ENCODE results near the gene ZNF552.
"Not testable (repeated sequence)": the region's sequence is repeated elsewhere in the genome, so short reads cannot be mapped to it uniquely, and the experiment has no call there.

- not testable (repeated sequence) for TF ChIP-seq POLR2A (IDR thresholded peaks at IDR 0.05; ENCODE audit: low read length); GATA1 (IDR thresholded peaks at IDR 0.05; ENCODE audit: low read depth, low read length)
Measured at GRCh38 chr19:57812975-57813820, 1.5 kb downstream of the ZNF552 start.
